Subcutaneous adipose tissue (tissue), 4 donors: ENCODE data around the gene FKBP5. TPM values are rescaled to one million over a fixed set of nuclear protein-coding genes. Genes with fewer than 3 reads are reported as not detected.

ENCODE experiments used
- CTCF ChIP-seq: fragments of 450-650 bp; IDR thresholded peaks from one replicate; pipeline ENCODE4 v1.5.1; 2016; ENCODE audit warnings: low read depth, mild to moderate bottlenecking, control low read depth, antibody characterized with exemption, moderate library complexity
- total RNA-seq, 4 donors: library from RNA; depleted of rRNA; stranded (reverse); fragments of >200 nt; gene quantifications; one replicate each; pipeline ENCODE4 v1.1.0, GENCODE V29; 2016

FKBP5 gene
- total RNA-seq, 4 donors from 2014 or later: 332 to 758 (median 703) TPM

- TF ChIP-seq CTCF: no peak
Observed at GRCh38 chr6:35647400-35647799, 41.3 kb downstream of the FKBP5 start.

GRCh38 chr6:35643162-35643535 is 45.6 kb downstream of the FKBP5 start:
- no peak for TF ChIP-seq CTCF

GRCh38 chr6:35642471-35643161 is 46.1 kb downstream of the FKBP5 start:
- no peak for TF ChIP-seq CTCF

GRCh38 chr6:35640017-35640664 is 48.6 kb downstream of the FKBP5 start:
- no peak for TF ChIP-seq CTCF

- no peak for TF ChIP-seq CTCF
Observed at GRCh38 chr6:35638679-35639078, 50.0 kb downstream of the FKBP5 start.

- TF ChIP-seq CTCF: no peak
Observed at GRCh38 chr6:35637911-35638310, 50.8 kb downstream of the FKBP5 start.

GRCh38 chr6:35635601-35636597 is 52.8 kb downstream of the FKBP5 start:
- no peak for TF ChIP-seq CTCF
